A549 (cell line): Measurements from ENCODE around the gene CCDC150. TPM values are rescaled to one million over a fixed set of nuclear protein-coding genes. Genes with fewer than 3 reads are reported as not detected.

ENCODE experiments used
- ATAC-seq, 2 experiments: fragments of 200-7000 bp in 1 of 2; fragments of >200 bp in 1 of 2; cut with Nextera tagmentation in 1 of 2; cut with Tn5 transposase in 1 of 2; 3 replicates each; pipeline versions ENCODE4 v1.8.0 to v1.9.1; 2018 to 2020; ENCODE audit warnings: mild to moderate bottlenecking in 1 of 2, moderate library complexity in 1 of 2
- CTCF ChIA-PET: fragments of 300-600 bp; sonication (Branson Sonifier 250); formaldehyde crosslinking; extraction: SDS; loops from one replicate; lab custom pipeline; 2021; ENCODE audit warnings: antibody characterized with exemption, inconsistent platforms; lab: Yijun Ruan, JAX
- POLR2A ChIA-PET: fragments of 350-600 bp; formaldehyde crosslinking; extraction: SDS; loops from one replicate; lab custom pipeline; 2021; ENCODE audit warnings: antibody characterized with exemption, inconsistent platforms; lab: Yijun Ruan, JAX
- DNase-seq, 2 experiments: peaks; one replicate each; pipeline versions ENCODE4 v3.0.0 to v3.0.0-alpha.2; 2011 to 2016; ENCODE audit warnings: low read depth in 1 of 2, low spot score in 1 of 2
- FAIRE-seq: peaks from 2 replicates; lab custom pipeline; 2011; peaks lifted over from hg19 to GRCh38; lab: Jason Lieb, UNC
- H3K27ac ChIP-seq, 2 experiments: fragments of >200 bp; sonication (Bioruptor Twin); formaldehyde crosslinking; 3 replicates each; pipeline ENCODE4 v1.5.1; 2016 to 2017
- H3K4me1 ChIP-seq: fragments of >200 bp; sonication (Bioruptor Twin); formaldehyde crosslinking; 3 replicates; pipeline ENCODE4 v1.6.1; 2016
- H3K4me2 ChIP-seq: fragments of >200 bp; sonication (Bioruptor Twin); formaldehyde crosslinking; 3 replicates; pipeline ENCODE4 v1.6.1; 2016
- H3K4me3 ChIP-seq: fragments of >200 bp; sonication (Bioruptor Twin); formaldehyde crosslinking; 3 replicates; pipeline ENCODE4 v1.5.1; 2016
- H3K9me3 ChIP-seq: fragments of >200 bp; sonication (Bioruptor Twin); formaldehyde crosslinking; 3 replicates; pipeline ENCODE4 v1.6.1; 2016
- BHLHE40 ChIP-seq: IDR thresholded peaks from 2 replicates; pipeline ENCODE4 v1.6.1; 2012; ENCODE audit warnings: low read depth, low read length, inconsistent platforms
- CBX2 ChIP-seq: fragments of 200-600 bp; sonication (generic); IDR thresholded peaks from 2 replicates; pipeline ENCODE4 v1.6.1; 2016; ENCODE audit warnings: low read depth, mild to moderate bottlenecking, borderline replicate concordance
- EHMT2 ChIP-seq: fragments of 200-600 bp; sonication (generic); IDR thresholded peaks from 2 replicates; pipeline ENCODE4 v1.6.1; 2016; ENCODE audit warnings: antibody characterized with exemption, low read depth, mild to moderate bottlenecking, moderate library complexity
- EP300 ChIP-seq, 2 experiments: fragments of >200 bp; sonication (Bioruptor Twin); formaldehyde crosslinking; IDR thresholded peaks; 2 replicates in 1 of 2; 3 replicates in 1 of 2; pipeline ENCODE4 v1.6.1; 2016 to 2017
- FOSL2 ChIP-seq, 2 experiments: fragments of 450-650 bp in 1 of 2; fragments of >200 bp in 1 of 2; sonication (Bioruptor Twin) in 1 of 2; formaldehyde crosslinking; IDR thresholded peaks; 2 replicates each; pipeline versions ENCODE4 v1.5.0 to v1.6.1; 2016 to 2020; ENCODE audit warnings: mild to moderate bottlenecking in 1 of 2, moderate library complexity in 1 of 2
- FOXS1 ChIP-seq: fragments of 250-450 bp; sonication (Bioruptor Pico); IDR thresholded peaks from 2 replicates; pipeline ENCODE4 v1.5.0; 2020; ENCODE audit warnings: mild to moderate bottlenecking, moderate library complexity
- HDAC2 ChIP-seq: fragments of 200-600 bp; sonication (generic); IDR thresholded peaks from 2 replicates; pipeline ENCODE4 v1.6.1; 2016
- HEYL ChIP-seq: fragments of 250-450 bp; sonication (Bioruptor Pico); IDR thresholded peaks from 2 replicates; pipeline ENCODE4 v1.8.0; 2021; ENCODE audit warnings: mild to moderate bottlenecking, moderate library complexity
- HOXA7 ChIP-seq: fragments of 250-450 bp; sonication (Bioruptor Pico); IDR thresholded peaks from 2 replicates; pipeline ENCODE4 v1.5.0; 2020; ENCODE audit warnings: mild to moderate bottlenecking, moderate library complexity
- MAFK ChIP-seq: fragments of 450-650 bp; IDR thresholded peaks from 2 replicates; pipeline ENCODE4 v1.6.1; 2014; ENCODE audit not compliant: partially characterized antibody
- MAZ ChIP-seq: fragments of 150-350 bp; IDR thresholded peaks from 2 replicates; pipeline ENCODE4 v1.6.1; 2014; ENCODE audit warnings: antibody characterized with exemption, low read depth, low read length, borderline replicate concordance
- MYC ChIP-seq: IDR thresholded peaks from 2 replicates; pipeline ENCODE4 v1.6.1; 2012; ENCODE audit warnings: mild to moderate bottlenecking, inconsistent platforms, low read length, improper control_type of control experiment, borderline replicate concordance
- NPAS2 ChIP-seq: fragments of 250-450 bp; sonication (Bioruptor Pico); IDR thresholded peaks from 2 replicates; pipeline ENCODE4 v1.8.0; 2022; ENCODE audit warnings: mild to moderate bottlenecking, moderate library complexity, borderline replicate concordance
- RAD21 ChIP-seq, 2 experiments: fragments of >200 bp in 1 of 2; sonication (Bioruptor Twin) in 1 of 2; formaldehyde crosslinking in 1 of 2; IDR thresholded peaks in 1 of 2; conservative IDR thresholded peaks in 1 of 2; 2 replicates in 1 of 2; 3 replicates in 1 of 2; pipeline ENCODE4 v1.6.1; 2012 to 2018; ENCODE audit warnings: inconsistent platforms in 1 of 2
- RARB ChIP-seq: fragments of 250-450 bp; sonication (Bioruptor Pico); IDR thresholded peaks from 2 replicates; pipeline ENCODE4 v1.8.0; 2021; ENCODE audit warnings: mild to moderate bottlenecking, moderate library complexity
- TFCP2L1 ChIP-seq: fragments of 250-450 bp; sonication (Bioruptor Pico); IDR thresholded peaks from 2 replicates; pipeline ENCODE4 v1.5.0; 2021; ENCODE audit warnings: mild to moderate bottlenecking
- ZSCAN20 ChIP-seq: fragments of 250-450 bp; sonication (Bioruptor Pico); IDR thresholded peaks from 2 replicates; pipeline ENCODE4 v1.8.0; 2022; ENCODE audit warnings: mild to moderate bottlenecking, moderate library complexity
- WGBS: methylation state at CpG from one replicate; pipeline ENCODE4 v1.1.6; 2017; ENCODE audit errors: missing lambda C conversion rate; 5-methylcytosine and 5-hydroxymethylcytosine counted together
- polyA plus RNA-seq, 4 experiments: library from polyadenylated mRNA; depleted of rRNA in 3 of 4; stranded (reverse); fragments of >200 nt; fragmentation: RNase III in 1 of 4; extraction: RNeasy Plus Mini Kit Qiagen cat#74134 plus additional on column Dnase treatment in 1 of 4; gene quantifications; 2 replicates in 3 of 4; 3 replicates in 1 of 4; pipeline ENCODE4 v1.2.3, GENCODE V29; 2011 to 2017
- TF ChIP-seq, protein P1 (sequence below): fragments of >200 bp; sonication (Bioruptor Twin); formaldehyde crosslinking; IDR thresholded peaks from 3 replicates; pipeline ENCODE4 v1.6.1; 2016
- TF ChIP-seq, protein P2 (sequence below): fragments of 200-600 bp; sonication (generic); IDR thresholded peaks from 2 replicates; pipeline ENCODE4 v1.6.1; 2016; ENCODE audit warnings: antibody characterized with exemption, mild to moderate bottlenecking, moderate library complexity
- TF ChIP-seq, protein P3 (sequence below): fragments of 250-450 bp; sonication (Bioruptor Pico); IDR thresholded peaks from 2 replicates; pipeline ENCODE4 v1.5.0; 2021; ENCODE audit warnings: mild to moderate bottlenecking, moderate library complexity, borderline replicate concordance
- TF ChIP-seq, protein P4 (sequence below): IDR thresholded peaks from 2 replicates; pipeline ENCODE4 v1.6.1; 2012; ENCODE audit warnings: low read depth, borderline replicate concordance
- TF ChIP-seq, protein P5 (sequence below): fragments of >200 bp; sonication (Bioruptor Twin); formaldehyde crosslinking; IDR thresholded peaks from 3 replicates; pipeline ENCODE4 v1.5.1; 2016
- TF ChIP-seq, protein P6 (sequence below): IDR thresholded peaks from 2 replicates; pipeline ENCODE4 v1.6.1; 2012
- TF ChIP-seq, protein P7 (sequence below): fragments of 250-450 bp; sonication (Bioruptor Pico); IDR thresholded peaks from 2 replicates; pipeline ENCODE4 v1.5.0; 2020; ENCODE audit warnings: low read depth, mild to moderate bottlenecking, moderate library complexity
- TF ChIP-seq, protein P8 (sequence below): IDR thresholded peaks from 2 replicates; pipeline ENCODE4 v1.6.1; 2012

CCDC150 gene
- polyA plus RNA-seq, 2 of the 4 experiments (the other 2 are of a cell fraction), result 14.2 to 17.7 TPM

DNA sequence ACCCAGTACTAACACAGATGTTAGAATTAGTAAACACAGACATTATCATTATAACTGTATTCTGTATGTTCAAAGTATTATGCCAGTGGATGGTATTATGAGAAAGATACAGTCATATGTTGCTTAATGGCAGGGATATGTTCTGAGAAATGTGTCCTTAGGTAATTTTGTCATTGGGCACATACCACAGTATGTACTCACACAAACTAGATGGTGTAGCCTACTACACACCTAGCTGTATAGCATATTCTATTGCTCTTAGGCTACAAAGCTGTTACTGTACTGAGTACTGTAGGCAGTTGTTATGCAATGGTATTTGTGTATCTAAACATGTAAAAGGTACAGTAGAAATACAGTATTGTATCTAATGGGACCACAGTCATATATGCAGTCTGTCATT is 106.2 kb downstream of the CCDC150 start:
- ATAC-seq, result no peak
- Histone ChIP-seq H3K9me3 (no peaks in the 10 kb centered on the region), H3K27ac (no peak overlapping the region), H3K4me3 (no peak overlapping the region), H3K4me1 (no peaks in the 10 kb centered on the region), H3K4me2 (no peak overlapping the region)
- no peak for FAIRE-seq
- TF ChIP-seq CBX2 (no peak), MYC (no peak), ZSCAN20 (no peak), MAFK (no peak), HOXA7 (CRISPR knock-in tag) (no peak), BHLHE40 (no peak), TFCP2L1 (CRISPR knock-in tag) (no peak), RAD21 (conservative IDR thresholded peaks at IDR 0.05 in 1 of 2, IDR thresholded peaks at IDR 0.05 in 1 of 2) (no peak), HDAC2 (no peak), FOXS1 (CRISPR knock-in tag) (no peak), RARB (CRISPR knock-in tag) (no peak)
- TF ChIP-seq, protein P1, sequence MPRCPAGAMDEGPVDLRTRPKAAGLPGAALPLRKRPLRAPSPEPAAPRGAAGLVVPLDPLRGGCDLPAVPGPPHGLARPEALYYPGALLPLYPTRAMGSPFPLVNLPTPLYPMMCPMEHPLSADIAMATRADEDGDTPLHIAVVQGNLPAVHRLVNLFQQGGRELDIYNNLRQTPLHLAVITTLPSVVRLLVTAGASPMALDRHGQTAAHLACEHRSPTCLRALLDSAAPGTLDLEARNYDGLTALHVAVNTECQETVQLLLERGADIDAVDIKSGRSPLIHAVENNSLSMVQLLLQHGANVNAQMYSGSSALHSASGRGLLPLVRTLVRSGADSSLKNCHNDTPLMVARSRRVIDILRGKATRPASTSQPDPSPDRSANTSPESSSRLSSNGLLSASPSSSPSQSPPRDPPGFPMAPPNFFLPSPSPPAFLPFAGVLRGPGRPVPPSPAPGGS, result no peak
- TF ChIP-seq, protein P2, sequence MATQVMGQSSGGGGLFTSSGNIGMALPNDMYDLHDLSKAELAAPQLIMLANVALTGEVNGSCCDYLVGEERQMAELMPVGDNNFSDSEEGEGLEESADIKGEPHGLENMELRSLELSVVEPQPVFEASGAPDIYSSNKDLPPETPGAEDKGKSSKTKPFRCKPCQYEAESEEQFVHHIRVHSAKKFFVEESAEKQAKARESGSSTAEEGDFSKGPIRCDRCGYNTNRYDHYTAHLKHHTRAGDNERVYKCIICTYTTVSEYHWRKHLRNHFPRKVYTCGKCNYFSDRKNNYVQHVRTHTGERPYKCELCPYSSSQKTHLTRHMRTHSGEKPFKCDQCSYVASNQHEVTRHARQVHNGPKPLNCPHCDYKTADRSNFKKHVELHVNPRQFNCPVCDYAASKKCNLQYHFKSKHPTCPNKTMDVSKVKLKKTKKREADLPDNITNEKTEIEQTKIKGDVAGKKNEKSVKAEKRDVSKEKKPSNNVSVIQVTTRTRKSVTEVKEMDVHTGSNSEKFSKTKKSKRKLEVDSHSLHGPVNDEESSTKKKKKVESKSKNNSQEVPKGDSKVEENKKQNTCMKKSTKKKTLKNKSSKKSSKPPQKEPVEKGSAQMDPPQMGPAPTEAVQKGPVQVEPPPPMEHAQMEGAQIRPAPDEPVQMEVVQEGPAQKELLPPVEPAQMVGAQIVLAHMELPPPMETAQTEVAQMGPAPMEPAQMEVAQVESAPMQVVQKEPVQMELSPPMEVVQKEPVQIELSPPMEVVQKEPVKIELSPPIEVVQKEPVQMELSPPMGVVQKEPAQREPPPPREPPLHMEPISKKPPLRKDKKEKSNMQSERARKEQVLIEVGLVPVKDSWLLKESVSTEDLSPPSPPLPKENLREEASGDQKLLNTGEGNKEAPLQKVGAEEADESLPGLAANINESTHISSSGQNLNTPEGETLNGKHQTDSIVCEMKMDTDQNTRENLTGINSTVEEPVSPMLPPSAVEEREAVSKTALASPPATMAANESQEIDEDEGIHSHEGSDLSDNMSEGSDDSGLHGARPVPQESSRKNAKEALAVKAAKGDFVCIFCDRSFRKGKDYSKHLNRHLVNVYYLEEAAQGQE, result no peak
- no peak for DNase-seq
- POLR2A ChIA-PET, result no interaction called here
- CTCF ChIA-PET, result no interaction called here

DNA sequence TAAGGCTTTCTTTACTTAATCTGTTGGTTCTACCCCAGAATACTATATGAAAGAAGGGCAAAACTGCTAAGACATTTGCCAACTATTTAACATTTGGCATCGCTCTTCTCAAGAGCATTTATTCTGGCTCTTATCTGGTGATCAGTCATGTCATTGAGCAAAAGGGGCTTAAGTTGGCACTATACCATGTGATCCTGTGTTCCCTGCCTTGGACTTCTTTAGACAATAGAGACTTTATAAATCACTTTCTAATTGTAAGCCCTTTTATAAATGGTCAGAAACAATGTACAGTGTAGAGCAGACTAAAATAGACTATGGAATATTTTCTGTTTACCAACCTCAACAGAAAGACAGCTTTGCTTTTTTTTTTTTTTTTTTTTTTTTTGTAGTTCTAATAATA is 107.9 kb downstream of the CCDC150 start:
- H3K4me2 ChIP-seq, result no peak overlapping the region
- ATAC-seq, result no peak
- 91% methylated on average over 1 of the region's 1 CpG for WGBS

More for the DNA sequence above, 107.9 kb downstream of the CCDC150 start:
- Histone ChIP-seq H3K27ac (no peak overlapping the region), H3K9me3 (no peaks in the 10 kb centered on the region), H3K4me1 (no peaks in the 10 kb centered on the region), H3K4me3 (no peak overlapping the region)
- TF ChIP-seq, protein P3, sequence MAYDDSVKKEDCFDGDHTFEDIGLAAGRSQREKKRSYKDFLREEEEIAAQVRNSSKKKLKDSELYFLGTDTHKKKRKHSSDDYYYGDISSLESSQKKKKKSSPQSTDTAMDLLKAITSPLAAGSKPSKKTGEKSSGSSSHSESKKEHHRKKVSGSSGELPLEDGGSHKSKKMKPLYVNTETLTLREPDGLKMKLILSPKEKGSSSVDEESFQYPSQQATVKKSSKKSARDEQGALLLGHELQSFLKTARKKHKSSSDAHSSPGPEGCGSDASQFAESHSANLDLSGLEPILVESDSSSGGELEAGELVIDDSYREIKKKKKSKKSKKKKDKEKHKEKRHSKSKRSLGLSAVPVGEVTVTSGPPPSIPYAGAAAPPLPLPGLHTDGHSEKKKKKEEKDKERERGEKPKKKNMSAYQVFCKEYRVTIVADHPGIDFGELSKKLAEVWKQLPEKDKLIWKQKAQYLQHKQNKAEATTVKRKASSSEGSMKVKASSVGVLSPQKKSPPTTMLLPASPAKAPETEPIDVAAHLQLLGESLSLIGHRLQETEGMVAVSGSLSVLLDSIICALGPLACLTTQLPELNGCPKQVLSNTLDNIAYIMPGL (CRISPR knock-in tag), result no peak
- TF ChIP-seq, protein P4, sequence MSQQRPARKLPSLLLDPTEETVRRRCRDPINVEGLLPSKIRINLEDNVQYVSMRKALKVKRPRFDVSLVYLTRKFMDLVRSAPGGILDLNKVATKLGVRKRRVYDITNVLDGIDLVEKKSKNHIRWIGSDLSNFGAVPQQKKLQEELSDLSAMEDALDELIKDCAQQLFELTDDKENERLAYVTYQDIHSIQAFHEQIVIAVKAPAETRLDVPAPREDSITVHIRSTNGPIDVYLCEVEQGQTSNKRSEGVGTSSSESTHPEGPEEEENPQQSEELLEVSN, result no peak
- TF ChIP-seq BHLHE40 (no peak), NPAS2 (CRISPR knock-in tag) (no peak), TFCP2L1 (CRISPR knock-in tag) (no peak), HEYL (no peak), FOSL2 (IDR thresholded peaks at IDR 0.05) (no peak), FOSL2 (CRISPR knock-in tag; IDR thresholded peaks at IDR 0.05) (no peak), RARB (CRISPR knock-in tag) (no peak), MAZ (no peak), EP300 (IDR thresholded peaks at IDR 0.05) (no peak), EHMT2 (no peak)
- TF ChIP-seq, protein P5, sequence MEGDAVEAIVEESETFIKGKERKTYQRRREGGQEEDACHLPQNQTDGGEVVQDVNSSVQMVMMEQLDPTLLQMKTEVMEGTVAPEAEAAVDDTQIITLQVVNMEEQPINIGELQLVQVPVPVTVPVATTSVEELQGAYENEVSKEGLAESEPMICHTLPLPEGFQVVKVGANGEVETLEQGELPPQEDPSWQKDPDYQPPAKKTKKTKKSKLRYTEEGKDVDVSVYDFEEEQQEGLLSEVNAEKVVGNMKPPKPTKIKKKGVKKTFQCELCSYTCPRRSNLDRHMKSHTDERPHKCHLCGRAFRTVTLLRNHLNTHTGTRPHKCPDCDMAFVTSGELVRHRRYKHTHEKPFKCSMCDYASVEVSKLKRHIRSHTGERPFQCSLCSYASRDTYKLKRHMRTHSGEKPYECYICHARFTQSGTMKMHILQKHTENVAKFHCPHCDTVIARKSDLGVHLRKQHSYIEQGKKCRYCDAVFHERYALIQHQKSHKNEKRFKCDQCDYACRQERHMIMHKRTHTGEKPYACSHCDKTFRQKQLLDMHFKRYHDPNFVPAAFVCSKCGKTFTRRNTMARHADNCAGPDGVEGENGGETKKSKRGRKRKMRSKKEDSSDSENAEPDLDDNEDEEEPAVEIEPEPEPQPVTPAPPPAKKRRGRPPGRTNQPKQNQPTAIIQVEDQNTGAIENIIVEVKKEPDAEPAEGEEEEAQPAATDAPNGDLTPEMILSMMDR, result no peak
- TF ChIP-seq, protein P6, sequence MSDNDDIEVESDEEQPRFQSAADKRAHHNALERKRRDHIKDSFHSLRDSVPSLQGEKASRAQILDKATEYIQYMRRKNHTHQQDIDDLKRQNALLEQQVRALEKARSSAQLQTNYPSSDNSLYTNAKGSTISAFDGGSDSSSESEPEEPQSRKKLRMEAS, result no peak
- TF ChIP-seq, protein P7, sequence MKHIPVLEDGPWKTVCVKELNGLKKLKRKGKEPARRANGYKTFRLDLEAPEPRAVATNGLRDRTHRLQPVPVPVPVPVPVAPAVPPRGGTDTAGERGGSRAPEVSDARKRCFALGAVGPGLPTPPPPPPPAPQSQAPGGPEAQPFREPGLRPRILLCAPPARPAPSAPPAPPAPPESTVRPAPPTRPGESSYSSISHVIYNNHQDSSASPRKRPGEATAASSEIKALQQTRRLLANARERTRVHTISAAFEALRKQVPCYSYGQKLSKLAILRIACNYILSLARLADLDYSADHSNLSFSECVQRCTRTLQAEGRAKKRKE (CRISPR knock-in tag), result no peak
- TF ChIP-seq, protein P8, sequence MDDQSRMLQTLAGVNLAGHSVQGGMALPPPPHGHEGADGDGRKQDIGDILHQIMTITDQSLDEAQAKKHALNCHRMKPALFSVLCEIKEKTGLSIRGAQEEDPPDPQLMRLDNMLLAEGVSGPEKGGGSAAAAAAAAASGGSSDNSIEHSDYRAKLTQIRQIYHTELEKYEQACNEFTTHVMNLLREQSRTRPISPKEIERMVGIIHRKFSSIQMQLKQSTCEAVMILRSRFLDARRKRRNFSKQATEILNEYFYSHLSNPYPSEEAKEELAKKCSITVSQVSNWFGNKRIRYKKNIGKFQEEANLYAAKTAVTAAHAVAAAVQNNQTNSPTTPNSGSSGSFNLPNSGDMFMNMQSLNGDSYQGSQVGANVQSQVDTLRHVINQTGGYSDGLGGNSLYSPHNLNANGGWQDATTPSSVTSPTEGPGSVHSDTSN, result no peak
- ChIA-PET CTCF (interaction anchor here (0.7 kb wide), 1 partner anchor 10 kb away, joined by 3 read pairs; no protein-coding TSS in a partner anchor), POLR2A (interaction anchor here (0.5 kb wide), 1 partner anchor 52 kb away, joined by 4 read pairs; the partner anchor contains the start of gene GTF3C3)
- FAIRE-seq, result no peak
- no peak for DNase-seq
